GM12878 (cell line): ENCODE results near the gene C16orf78. TPM values are rescaled to one million over a fixed set of nuclear protein-coding genes. Genes with fewer than 3 reads are reported as not detected.

Source experiments
- BHLHE40 ChIP-seq, 2 experiments: fragments of 450-650 bp in 1 of 2; IDR thresholded peaks; 2 replicates each; pipeline ENCODE4 v1.6.1; 2011 to 2017; ENCODE audit warnings: low read depth in 2 of 2, borderline replicate concordance in 1 of 2, improper control_type of control experiment in 1 of 2, low read length in 1 of 2, mild to moderate bottlenecking in 1 of 2
- DPF2 ChIP-seq: fragments of 450-650 bp; IDR thresholded peaks from 2 replicates; pipeline ENCODE4 v1.6.1; 2017; ENCODE audit warnings: mild to moderate bottlenecking
- EED ChIP-seq: sonication (generic); IDR thresholded peaks from 2 replicates; pipeline ENCODE4 v1.6.1; 2016; ENCODE audit warnings: antibody characterized with exemption, low read depth
- IRF4 ChIP-seq: IDR thresholded peaks from 2 replicates; pipeline ENCODE4 v1.6.1; 2011; ENCODE audit warnings: low read depth, low read length
- KDM1A ChIP-seq: fragments of 200-600 bp; sonication (generic); IDR thresholded peaks from 2 replicates; pipeline ENCODE4 v1.6.1; 2016; ENCODE audit warnings: borderline replicate concordance
- NR2F1 ChIP-seq: fragments of 450-650 bp; conservative IDR thresholded peaks from 2 replicates; pipeline ENCODE4 v1.6.1; 2017; ENCODE audit warnings: mild to moderate bottlenecking
- SREBF1 ChIP-seq: IDR thresholded peaks from 2 replicates; pipeline ENCODE4 v1.6.1; 2012; ENCODE audit warnings: mild to moderate bottlenecking, low read length
- TCF3 ChIP-seq: IDR thresholded peaks from 2 replicates; pipeline ENCODE4 v1.6.1; 2012; ENCODE audit warnings: low read depth, mild to moderate bottlenecking, low read length, borderline replicate concordance; ENCODE audit not compliant: insufficient read depth
- USF1 ChIP-seq: IDR thresholded peaks from 2 replicates; pipeline ENCODE4 v1.6.1; 2011; ENCODE audit warnings: borderline replicate concordance, low read depth, mild to moderate bottlenecking, moderate library complexity, mixed read lengths, low read length; ENCODE audit not compliant: insufficient read depth; ENCODE audit errors: extremely low read length
- USF2 ChIP-seq: IDR thresholded peaks from 2 replicates; pipeline ENCODE4 v1.6.1; 2011; ENCODE audit warnings: low read depth, low read length, improper control_type of control experiment, borderline replicate concordance
- ZNF24 ChIP-seq: fragments of 450-650 bp; IDR thresholded peaks from 2 replicates; pipeline ENCODE4 v1.6.1; 2017; ENCODE audit warnings: antibody characterized with exemption, mild to moderate bottlenecking
- polyA plus RNA-seq, 11 experiments: library from polyadenylated mRNA; depleted of rRNA in 4 of 11; unstranded in 6 of 11; stranded (reverse) in 5 of 11; fragments of >200 nt; fragmentation: Nextera tagmentation in 4 of 11; fragmentation: Illumina TruSeq in 1 of 11; extraction: Ambion mirVana in 4 of 11; extraction: Trizol in 1 of 11; gene quantifications; 1 replicate in 1 of 11; 2 replicates in 10 of 11; pipeline versions ENCODE4 v1.2.1 to v1.2.3, GENCODE V29; 2011 to 2016; ENCODE audit warnings: inconsistent platforms in 2 of 11, missing spikeins in 2 of 11, low read depth in 1 of 11
- total RNA-seq, 4 experiments: library from RNA; depleted of rRNA in 3 of 4; stranded (reverse); fragments of >200 nt in 3 of 4; fragmentation: Illumina TruSeq in 1 of 4; extraction: Trizol in 1 of 4; gene quantifications; 2 replicates each; pipeline versions ENCODE4 v1.2.1 to v1.2.3, GENCODE V29; 2013 to 2021
- TF ChIP-seq, protein P1 (sequence below): fragments of 150-350 bp; IDR thresholded peaks from 2 replicates; pipeline ENCODE4 v1.6.1; 2016; ENCODE audit warnings: low read depth, low read length
- TF ChIP-seq, protein P2 (sequence below): fragments of 450-650 bp; IDR thresholded peaks from 2 replicates; pipeline ENCODE4 v1.6.1; 2017; ENCODE audit warnings: low read depth, mild to moderate bottlenecking, moderate library complexity

Gene C16orf78
- total and polyA plus RNA-seq, 10 of the 15 experiments (the other 5 are each of a cell fraction or from before 2014, with no cell fraction given): not detected

DNA sequence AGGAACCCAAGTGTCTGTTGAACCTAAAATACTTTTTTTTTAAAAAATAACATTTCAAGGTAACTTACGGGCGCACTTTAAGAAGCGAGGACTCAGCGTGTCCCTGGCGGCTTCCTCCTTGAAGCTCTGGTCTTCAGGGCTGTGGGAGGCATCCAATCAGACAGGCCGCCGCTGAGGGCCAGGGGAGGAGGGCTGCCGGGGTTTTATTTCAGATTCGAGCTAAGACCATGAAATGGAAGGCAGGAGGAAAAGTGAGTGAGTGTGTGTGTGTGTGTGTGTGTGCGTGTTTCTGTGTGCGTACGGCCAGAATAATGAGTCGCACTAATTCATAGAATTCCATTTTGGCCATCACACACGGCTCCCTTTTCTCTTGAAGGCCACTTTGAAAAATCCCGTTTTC lies 41.1 kb downstream of the C16orf78 start (continued):
- TF ChIP-seq, protein P1, sequence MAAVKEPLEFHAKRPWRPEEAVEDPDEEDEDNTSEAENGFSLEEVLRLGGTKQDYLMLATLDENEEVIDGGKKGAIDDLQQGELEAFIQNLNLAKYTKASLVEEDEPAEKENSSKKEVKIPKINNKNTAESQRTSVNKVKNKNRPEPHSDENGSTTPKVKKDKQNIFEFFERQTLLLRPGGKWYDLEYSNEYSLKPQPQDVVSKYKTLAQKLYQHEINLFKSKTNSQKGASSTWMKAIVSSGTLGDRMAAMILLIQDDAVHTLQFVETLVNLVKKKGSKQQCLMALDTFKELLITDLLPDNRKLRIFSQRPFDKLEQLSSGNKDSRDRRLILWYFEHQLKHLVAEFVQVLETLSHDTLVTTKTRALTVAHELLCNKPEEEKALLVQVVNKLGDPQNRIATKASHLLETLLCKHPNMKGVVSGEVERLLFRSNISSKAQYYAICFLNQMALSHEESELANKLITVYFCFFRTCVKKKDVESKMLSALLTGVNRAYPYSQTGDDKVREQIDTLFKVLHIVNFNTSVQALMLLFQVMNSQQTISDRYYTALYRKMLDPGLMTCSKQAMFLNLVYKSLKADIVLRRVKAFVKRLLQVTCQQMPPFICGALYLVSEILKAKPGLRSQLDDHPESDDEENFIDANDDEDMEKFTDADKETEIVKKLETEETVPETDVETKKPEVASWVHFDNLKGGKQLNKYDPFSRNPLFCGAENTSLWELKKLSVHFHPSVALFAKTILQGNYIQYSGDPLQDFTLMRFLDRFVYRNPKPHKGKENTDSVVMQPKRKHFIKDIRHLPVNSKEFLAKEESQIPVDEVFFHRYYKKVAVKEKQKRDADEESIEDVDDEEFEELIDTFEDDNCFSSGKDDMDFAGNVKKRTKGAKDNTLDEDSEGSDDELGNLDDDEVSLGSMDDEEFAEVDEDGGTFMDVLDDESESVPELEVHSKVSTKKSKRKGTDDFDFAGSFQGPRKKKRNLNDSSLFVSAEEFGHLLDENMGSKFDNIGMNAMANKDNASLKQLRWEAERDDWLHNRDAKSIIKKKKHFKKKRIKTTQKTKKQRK: no peak
- TF ChIP-seq IRF4 (no peak), TCF3 (no peak), SREBF1 (no peak), NR2F1 (no peak), KDM1A (no peak), DPF2 (no peak), BHLHE40 (IDR thresholded peaks at IDR 0.05; ENCODE audit: borderline replicate concordance in 1 of 2, low read depth in 2 of 2, low read length in 1 of 2) (no peak), ZNF24 (no peak), USF2 (no peak), USF1 (no peak), EED (no peak)
- TF ChIP-seq, protein P2, sequence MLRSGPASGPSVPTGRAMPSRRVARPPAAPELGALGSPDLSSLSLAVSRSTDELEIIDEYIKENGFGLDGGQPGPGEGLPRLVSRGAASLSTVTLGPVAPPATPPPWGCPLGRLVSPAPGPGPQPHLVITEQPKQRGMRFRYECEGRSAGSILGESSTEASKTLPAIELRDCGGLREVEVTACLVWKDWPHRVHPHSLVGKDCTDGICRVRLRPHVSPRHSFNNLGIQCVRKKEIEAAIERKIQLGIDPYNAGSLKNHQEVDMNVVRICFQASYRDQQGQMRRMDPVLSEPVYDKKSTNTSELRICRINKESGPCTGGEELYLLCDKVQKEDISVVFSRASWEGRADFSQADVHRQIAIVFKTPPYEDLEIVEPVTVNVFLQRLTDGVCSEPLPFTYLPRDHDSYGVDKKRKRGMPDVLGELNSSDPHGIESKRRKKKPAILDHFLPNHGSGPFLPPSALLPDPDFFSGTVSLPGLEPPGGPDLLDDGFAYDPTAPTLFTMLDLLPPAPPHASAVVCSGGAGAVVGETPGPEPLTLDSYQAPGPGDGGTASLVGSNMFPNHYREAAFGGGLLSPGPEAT: no peak
